SK-N-SH (cell line): ENCODE results near the gene ASB14. TPM values are rescaled to one million over a fixed set of nuclear protein-coding genes. Genes with fewer than 3 reads are reported as not detected.

ENCODE experiments used
- CTCF ChIA-PET: fragments of 300-600, 350-600 bp; formaldehyde crosslinking; extraction: SDS; loops from one replicate; lab custom pipeline; 2021; lab: Yijun Ruan, JAX
- POLR2A ChIA-PET: fragments of 350-600 bp; sonication (Branson Sonifier 250); formaldehyde crosslinking; extraction: SDS; loops from one replicate; lab custom pipeline; 2020; ENCODE audit warnings: antibody characterized with exemption, inconsistent platforms; lab: Yijun Ruan, JAX
- DNase-seq: peaks from one replicate; pipeline ENCODE4 v3.0.0; 2012
- H2AFZ ChIP-seq: fragments of 200-600 bp; sonication (generic); 2 replicates; pipeline ENCODE4 v1.8.1; 2016; ENCODE audit warnings: antibody characterized with exemption, mild to moderate bottlenecking, low read depth
- H3F3A ChIP-seq: fragments of 200-600 bp; sonication (generic); replicated peaks from 2 replicates; pipeline ENCODE3; 2016; ENCODE audit warnings: antibody characterized with exemption, mild to moderate bottlenecking; ENCODE audit not compliant: insufficient read depth
- H3K27ac ChIP-seq, 2 experiments: fragments of 200-500 bp in 1 of 2; fragments of 200-600 bp in 1 of 2; sonication (Bioruptor generic) in 1 of 2; sonication (generic), shearing (Covaris generic) in 1 of 2; 2 replicates each; pipeline versions ENCODE4 v1.5.1 to v1.6.1; 2014 to 2016; ENCODE audit warnings: low read depth in 2 of 2, inconsistent platforms in 1 of 2, low read length in 1 of 2, mild to moderate bottlenecking in 1 of 2, mixed read lengths in 1 of 2
- H3K27me3 ChIP-seq: fragments of 200-600 bp; sonication (generic), shearing (Covaris generic); 2 replicates; pipeline ENCODE4 v1.6.1; 2016; ENCODE audit warnings: mixed run types; ENCODE audit not compliant: insufficient read depth
- H3K36me3 ChIP-seq, 2 experiments: fragments of 200-500 bp in 1 of 2; fragments of 200-600 bp in 1 of 2; sonication (Bioruptor generic) in 1 of 2; sonication (generic) in 1 of 2; replicated peaks in 1 of 2; 2 replicates each; pipeline versions ENCODE3 to v1.5.1; 2014 to 2016; ENCODE audit warnings: low read length in 1 of 2, mild to moderate bottlenecking in 1 of 2; ENCODE audit not compliant: insufficient read depth in 2 of 2, control insufficient read depth in 1 of 2
- H3K4me1 ChIP-seq, 2 experiments: fragments of 200-500 bp in 1 of 2; fragments of 200-600 bp in 1 of 2; sonication (Bioruptor generic) in 1 of 2; sonication (generic), shearing (Covaris generic) in 1 of 2; 2 replicates each; pipeline versions ENCODE4 v1.5.1 to v1.6.1; 2014 to 2016; ENCODE audit warnings: low read depth in 1 of 2, low read length in 1 of 2, mixed run types in 1 of 2; ENCODE audit not compliant: insufficient read depth in 2 of 2, control insufficient read depth in 1 of 2
- H3K4me2 ChIP-seq: fragments of 200-600 bp; sonication (generic), shearing (Covaris generic); 2 replicates; pipeline ENCODE4 v1.6.1; 2017; ENCODE audit warnings: mixed run types
- H3K4me3 ChIP-seq, 2 experiments: fragments of 200-500 bp in 1 of 2; fragments of 200-600 bp in 1 of 2; sonication (Bioruptor generic) in 1 of 2; sonication (generic), shearing (Covaris generic) in 1 of 2; 2 replicates each; pipeline versions ENCODE4 v1.5.1 to v1.8.1; 2014 to 2016; ENCODE audit warnings: low read depth in 2 of 2, inconsistent platforms in 1 of 2, low read length in 1 of 2, mild to moderate bottlenecking in 1 of 2, mixed read lengths in 1 of 2, moderate library complexity in 1 of 2
- H3K79me2 ChIP-seq: fragments of 200-600 bp; sonication (generic); 2 replicates; pipeline ENCODE4 v1.8.1; 2017; ENCODE audit warnings: mild to moderate bottlenecking; ENCODE audit not compliant: insufficient read depth
- H3K9ac ChIP-seq: fragments of 200-600 bp; sonication (generic); 2 replicates; pipeline ENCODE4 v1.6.1; 2017; ENCODE audit warnings: mixed run types
- H3K9me2 ChIP-seq: fragments of 200-600 bp; sonication (generic); 2 replicates; pipeline ENCODE4 v1.6.1; 2017; ENCODE audit warnings: mixed run types
- H3K9me3 ChIP-seq: fragments of 200-600 bp; sonication (generic); 2 replicates; pipeline ENCODE4 v1.6.1; 2017; ENCODE audit warnings: mixed run types, mild to moderate bottlenecking, moderate library complexity
- H4K20me1 ChIP-seq: fragments of 200-600 bp; sonication (generic); 2 replicates; pipeline ENCODE4 v1.6.1; 2017; ENCODE audit warnings: mild to moderate bottlenecking, mixed run types; ENCODE audit not compliant: insufficient read depth
- FOSL2 ChIP-seq: IDR thresholded peaks from 2 replicates; pipeline ENCODE4 v1.4.0; 2012; ENCODE audit warnings: low read depth, mild to moderate bottlenecking, moderate library complexity, borderline replicate concordance
- FOXJ3 ChIP-seq: sonication (generic); formaldehyde crosslinking; IDR thresholded peaks from 2 replicates; pipeline ENCODE4 v1.5.1; 2020; ENCODE audit warnings: mild to moderate bottlenecking, missing genetic modification reagents
- FOXM1 ChIP-seq: IDR thresholded peaks from 2 replicates; pipeline ENCODE4 v1.4.0; 2012; ENCODE audit warnings: low read depth, mild to moderate bottlenecking
- JUND ChIP-seq: IDR thresholded peaks from 2 replicates; pipeline ENCODE4 v1.4.0; 2012
- MAX ChIP-seq: IDR thresholded peaks from 2 replicates; pipeline ENCODE4 v1.4.0; 2012; ENCODE audit warnings: low read depth
- MXI1 ChIP-seq: IDR thresholded peaks from 2 replicates; pipeline ENCODE4 v1.6.1; 2012; ENCODE audit warnings: mild to moderate bottlenecking, low read depth, low read length, improper control_type of control experiment
- NFIC ChIP-seq: IDR thresholded peaks from 2 replicates; pipeline ENCODE4 v1.4.0; 2012; ENCODE audit warnings: borderline replicate concordance
- RAD21 ChIP-seq: IDR thresholded peaks from 2 replicates; pipeline ENCODE4 v1.6.1; 2012; ENCODE audit warnings: mild to moderate bottlenecking, low read length
- RCOR1 ChIP-seq: fragments of 150-350 bp; IDR thresholded peaks from 2 replicates; pipeline ENCODE4 v1.6.1; 2017; ENCODE audit warnings: antibody characterized with exemption, low read length
- REST ChIP-seq: IDR thresholded peaks from 2 replicates; pipeline ENCODE4 v1.6.1; 2012; ENCODE audit warnings: mild to moderate bottlenecking, low read depth, low read length, moderate library complexity
- SIN3A ChIP-seq: IDR thresholded peaks from 2 replicates; pipeline ENCODE4 v1.6.1; 2012; ENCODE audit warnings: low read depth, mild to moderate bottlenecking, low read length, moderate library complexity, borderline replicate concordance
- SMC3 ChIP-seq: IDR thresholded peaks from 2 replicates; pipeline ENCODE4 v1.6.1; 2012; ENCODE audit warnings: low read depth, low read length, improper control_type of control experiment
- TCF12 ChIP-seq: IDR thresholded peaks from 2 replicates; pipeline ENCODE4 v1.4.0; 2012
- USF2 ChIP-seq: fragments of 150-350 bp; IDR thresholded peaks from 2 replicates; pipeline ENCODE4 v1.6.1; 2017; ENCODE audit warnings: antibody characterized with exemption, low read length, low read depth, borderline replicate concordance
- YY1 ChIP-seq: IDR thresholded peaks from 2 replicates; pipeline ENCODE4 v1.4.0; 2012; ENCODE audit warnings: low read depth, mild to moderate bottlenecking
- WGBS: methylation state at CpG from one replicate; pipeline ENCODE4 v1.1.6; 2017; ENCODE audit warnings: low lambda C conversion rate; 5-methylcytosine and 5-hydroxymethylcytosine counted together
- polyA plus RNA-seq, 3 experiments: library from polyadenylated mRNA; depleted of rRNA; stranded (reverse); fragments of >200 nt; gene quantifications; 2 replicates each; pipeline ENCODE4 v1.2.3, GENCODE V29; 2012
- TF ChIP-seq, protein P1 (sequence below): IDR thresholded peaks from 2 replicates; pipeline ENCODE4; 2012
- TF ChIP-seq, protein P2 (sequence below): IDR thresholded peaks from 2 replicates; pipeline ENCODE4 v1.4.0; 2012; ENCODE audit warnings: low read depth, borderline replicate concordance
- TF ChIP-seq, protein P3 (sequence below): fragments of 200-600 bp; sonication (generic); IDR thresholded peaks from 2 replicates; pipeline ENCODE4 v1.6.1; 2017; ENCODE audit warnings: antibody characterized with exemption, mild to moderate bottlenecking, moderate library complexity
- TF ChIP-seq, protein P4 (sequence below): fragments of 150-350 bp; IDR thresholded peaks from 2 replicates; pipeline ENCODE4 v1.6.1; 2016; ENCODE audit warnings: mild to moderate bottlenecking, low read depth, low read length

The ASB14 gene
- polyA plus RNA-seq, 1 of the 3 experiments (the other 2 are of a cell fraction): not detected

DNA sequence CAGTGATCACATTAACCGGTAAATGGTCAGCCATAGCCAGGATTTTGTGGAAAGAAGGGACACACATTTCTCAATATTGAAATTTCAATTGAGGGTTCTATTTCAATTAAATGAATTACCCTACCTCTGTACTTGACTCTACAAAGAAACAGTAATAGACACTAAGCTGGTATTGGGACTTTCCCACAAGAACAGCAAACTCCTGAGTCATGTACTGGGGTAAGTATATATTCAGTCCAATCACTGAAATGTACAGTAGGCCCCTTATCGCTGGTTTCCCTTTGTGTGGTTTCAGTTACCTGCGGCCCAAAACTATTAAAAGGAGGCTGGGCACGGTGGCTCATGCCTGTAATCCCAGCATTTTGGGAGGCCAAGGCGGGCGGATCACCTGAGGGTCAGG, 17.6 kb downstream of the ASB14 start:
- Histone ChIP-seq H3F3A (no peaks in the 10 kb centered on the region), H3K9ac (no peak overlapping the region), H3K27me3 (no peaks in the 10 kb centered on the region), H3K27ac (no peak overlapping the region), H3K9me3 (no peaks in the 10 kb centered on the region), H3K4me3 (no peak overlapping the region), H3K79me2 (no peaks in the 10 kb centered on the region; the same call in 1 of the 2 replicates), H3K4me1 (no peaks in the 10 kb centered on the region), H2AFZ (no peak overlapping the region), H3K36me3 (peaks cover 33 to 42% of the 10 kb centered on the region in 2 experiments), H3K9me2 (no peaks in the 10 kb centered on the region), H3K4me2 (no peak overlapping the region), H4K20me1 (no peaks in the 10 kb centered on the region)
- ChIA-PET CTCF (no interaction called here), POLR2A (no interaction called here)
- TF ChIP-seq NFIC (no peak), SMC3 (no peak), SIN3A (no peak), USF2 (no peak), FOXJ3 (CRISPR knock-in tag) (no peak), FOSL2 (no peak), TCF12 (no peak), MAX (no peak), FOXM1 (no peak), RCOR1 (no peak), REST (no peak), YY1 (no peak), JUND (no peak), RAD21 (no peak), MXI1 (no peak)
- TF ChIP-seq, protein P1, sequence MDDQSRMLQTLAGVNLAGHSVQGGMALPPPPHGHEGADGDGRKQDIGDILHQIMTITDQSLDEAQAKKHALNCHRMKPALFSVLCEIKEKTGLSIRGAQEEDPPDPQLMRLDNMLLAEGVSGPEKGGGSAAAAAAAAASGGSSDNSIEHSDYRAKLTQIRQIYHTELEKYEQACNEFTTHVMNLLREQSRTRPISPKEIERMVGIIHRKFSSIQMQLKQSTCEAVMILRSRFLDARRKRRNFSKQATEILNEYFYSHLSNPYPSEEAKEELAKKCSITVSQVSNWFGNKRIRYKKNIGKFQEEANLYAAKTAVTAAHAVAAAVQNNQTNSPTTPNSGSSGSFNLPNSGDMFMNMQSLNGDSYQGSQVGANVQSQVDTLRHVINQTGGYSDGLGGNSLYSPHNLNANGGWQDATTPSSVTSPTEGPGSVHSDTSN: no peak
- TF ChIP-seq, protein P2, sequence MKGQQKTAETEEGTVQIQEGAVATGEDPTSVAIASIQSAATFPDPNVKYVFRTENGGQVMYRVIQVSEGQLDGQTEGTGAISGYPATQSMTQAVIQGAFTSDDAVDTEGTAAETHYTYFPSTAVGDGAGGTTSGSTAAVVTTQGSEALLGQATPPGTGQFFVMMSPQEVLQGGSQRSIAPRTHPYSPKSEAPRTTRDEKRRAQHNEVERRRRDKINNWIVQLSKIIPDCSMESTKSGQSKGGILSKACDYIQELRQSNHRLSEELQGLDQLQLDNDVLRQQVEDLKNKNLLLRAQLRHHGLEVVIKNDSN: no peak
- TF ChIP-seq, protein P3, sequence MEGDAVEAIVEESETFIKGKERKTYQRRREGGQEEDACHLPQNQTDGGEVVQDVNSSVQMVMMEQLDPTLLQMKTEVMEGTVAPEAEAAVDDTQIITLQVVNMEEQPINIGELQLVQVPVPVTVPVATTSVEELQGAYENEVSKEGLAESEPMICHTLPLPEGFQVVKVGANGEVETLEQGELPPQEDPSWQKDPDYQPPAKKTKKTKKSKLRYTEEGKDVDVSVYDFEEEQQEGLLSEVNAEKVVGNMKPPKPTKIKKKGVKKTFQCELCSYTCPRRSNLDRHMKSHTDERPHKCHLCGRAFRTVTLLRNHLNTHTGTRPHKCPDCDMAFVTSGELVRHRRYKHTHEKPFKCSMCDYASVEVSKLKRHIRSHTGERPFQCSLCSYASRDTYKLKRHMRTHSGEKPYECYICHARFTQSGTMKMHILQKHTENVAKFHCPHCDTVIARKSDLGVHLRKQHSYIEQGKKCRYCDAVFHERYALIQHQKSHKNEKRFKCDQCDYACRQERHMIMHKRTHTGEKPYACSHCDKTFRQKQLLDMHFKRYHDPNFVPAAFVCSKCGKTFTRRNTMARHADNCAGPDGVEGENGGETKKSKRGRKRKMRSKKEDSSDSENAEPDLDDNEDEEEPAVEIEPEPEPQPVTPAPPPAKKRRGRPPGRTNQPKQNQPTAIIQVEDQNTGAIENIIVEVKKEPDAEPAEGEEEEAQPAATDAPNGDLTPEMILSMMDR: no peak
- TF ChIP-seq, protein P4, sequence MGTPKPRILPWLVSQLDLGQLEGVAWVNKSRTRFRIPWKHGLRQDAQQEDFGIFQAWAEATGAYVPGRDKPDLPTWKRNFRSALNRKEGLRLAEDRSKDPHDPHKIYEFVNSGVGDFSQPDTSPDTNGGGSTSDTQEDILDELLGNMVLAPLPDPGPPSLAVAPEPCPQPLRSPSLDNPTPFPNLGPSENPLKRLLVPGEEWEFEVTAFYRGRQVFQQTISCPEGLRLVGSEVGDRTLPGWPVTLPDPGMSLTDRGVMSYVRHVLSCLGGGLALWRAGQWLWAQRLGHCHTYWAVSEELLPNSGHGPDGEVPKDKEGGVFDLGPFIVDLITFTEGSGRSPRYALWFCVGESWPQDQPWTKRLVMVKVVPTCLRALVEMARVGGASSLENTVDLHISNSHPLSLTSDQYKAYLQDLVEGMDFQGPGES: no peak
- no peak for DNase-seq
- 100% methylated on average over 6 of the region's 6 CpGs for WGBS
